Esophagus squamous epithelium (tissue), 5 donors: ENCODE measurements around the gene NFU1. TPM values are rescaled to one million over a fixed set of nuclear protein-coding genes. Genes with fewer than 3 reads are reported as not detected.
"Not testable (repeated sequence)": the region's sequence is repeated elsewhere in the genome, so short reads cannot be mapped to it uniquely, and the experiment has no call there.

ENCODE experiments used
- DNase-seq: peaks from one replicate; lab custom pipeline; 2025; lab: John Stamatoyannopoulos, UW
- H3K27ac ChIP-seq, 4 donors: fragments of 200-600 bp; sonication (generic); one replicate each; pipeline ENCODE4 v1.5.1; 2016 to 2019; ENCODE audit warnings: mild to moderate bottlenecking in 1 of 4
- H3K27me3 ChIP-seq, 4 donors: fragments of 200-600 bp; sonication (generic); 1 replicate in 3 of 4; 2 replicates in 1 of 4; pipeline versions ENCODE4 v1.5.1 to v1.6.0; 2017 to 2021; ENCODE audit warnings: antibody characterized with exemption in 1 of 4
- H3K36me3 ChIP-seq, 3 donors: fragments of 200-600 bp; sonication (generic); one replicate each; pipeline ENCODE4 v1.5.1; 2016 to 2019
- H3K4me1 ChIP-seq, 3 donors: fragments of 200-600 bp; sonication (generic); one replicate each; pipeline ENCODE4 v1.5.1; 2017 to 2019
- H3K4me3 ChIP-seq, 4 donors: fragments of 200-600 bp; sonication (generic); 1 replicate in 3 of 4; 2 replicates in 1 of 4; pipeline ENCODE4 v1.5.1; 2016 to 2019; ENCODE audit warnings: mild to moderate bottlenecking in 2 of 4, moderate library complexity in 1 of 4
- H3K9me3 ChIP-seq, 3 donors: fragments of 200-600 bp; sonication (generic); one replicate each; pipeline ENCODE4 v1.5.1; 2016 to 2019
- POLR2A ChIP-seq, 4 donors: fragments of 450-650 bp; IDR thresholded peaks; one replicate each; pipeline ENCODE4 v1.6.1; 2017; ENCODE audit warnings: antibody characterized with exemption in 4 of 4, mild to moderate bottlenecking in 4 of 4, moderate library complexity in 3 of 4
- WGBS, 2 donors: methylation state at CpG; one replicate each; pipeline ENCODE4 v1.1.5; 2018; 5-methylcytosine and 5-hydroxymethylcytosine counted together
- intact Hi-C: fragments of 100-400 bp; cut with DNase I; formaldehyde crosslinking; loops from one replicate; pipeline ENCODE4 v1.15.0; 2022
- total RNA-seq, 4 donors: library from RNA; depleted of rRNA; stranded (reverse); fragments of >200 nt; gene quantifications; one replicate each; pipeline ENCODE4 v1.1.0, GENCODE V29; 2016
- TF ChIP-seq, protein P1 (sequence below), 6 experiments: fragments of 450-650 bp in 4 of 6; fragments of 200-600 bp in 2 of 6; sonication (generic) in 2 of 6; IDR thresholded peaks; one replicate each; pipeline ENCODE4 v1.5.1; 2016 to 2019; ENCODE audit warnings: antibody characterized with exemption in 6 of 6, mild to moderate bottlenecking in 4 of 6, moderate library complexity in 4 of 6
- donor health status: DM: yes; HTN: yes; CAD: no.

NFU1 gene
- total RNA-seq, 4 donors from 2014 or later = 17.4 to 26.2 (median 23.5) TPM

DNA sequence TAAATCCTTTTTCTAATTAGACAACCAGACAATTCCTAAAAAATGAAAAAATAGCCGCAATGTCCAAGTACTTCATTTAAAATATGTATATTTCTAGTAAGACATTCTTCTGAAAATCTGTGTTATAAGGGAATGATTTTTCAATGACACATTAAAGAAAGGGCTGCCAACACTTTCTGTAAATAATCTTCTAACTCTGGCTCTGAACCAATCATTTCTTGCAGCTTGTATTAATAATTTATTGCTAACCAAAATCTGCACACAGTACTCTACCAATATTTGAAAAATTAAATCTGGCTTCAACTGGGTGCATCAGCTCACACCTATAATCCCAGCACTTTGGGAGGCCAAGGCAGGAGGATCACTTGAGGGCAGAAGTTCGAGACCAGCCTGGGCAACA is 8.3 kb downstream of the NFU1 start:
- Histone ChIP-seq H3K27me3 (no peaks in the 10 kb centered on the region), H3K4me3 (no peak overlapping the region), H3K9me3 (no peaks in the 10 kb centered on the region), H3K4me1 (peaks cover 0 to 14% (median 0%) of the 10 kb centered on the region in 3 donors), H3K36me3 (peaks cover 0 to 81% (median 4%) of the 10 kb centered on the region in 3 donors), H3K27ac (no peak overlapping the region)
- TF ChIP-seq, protein P1, sequence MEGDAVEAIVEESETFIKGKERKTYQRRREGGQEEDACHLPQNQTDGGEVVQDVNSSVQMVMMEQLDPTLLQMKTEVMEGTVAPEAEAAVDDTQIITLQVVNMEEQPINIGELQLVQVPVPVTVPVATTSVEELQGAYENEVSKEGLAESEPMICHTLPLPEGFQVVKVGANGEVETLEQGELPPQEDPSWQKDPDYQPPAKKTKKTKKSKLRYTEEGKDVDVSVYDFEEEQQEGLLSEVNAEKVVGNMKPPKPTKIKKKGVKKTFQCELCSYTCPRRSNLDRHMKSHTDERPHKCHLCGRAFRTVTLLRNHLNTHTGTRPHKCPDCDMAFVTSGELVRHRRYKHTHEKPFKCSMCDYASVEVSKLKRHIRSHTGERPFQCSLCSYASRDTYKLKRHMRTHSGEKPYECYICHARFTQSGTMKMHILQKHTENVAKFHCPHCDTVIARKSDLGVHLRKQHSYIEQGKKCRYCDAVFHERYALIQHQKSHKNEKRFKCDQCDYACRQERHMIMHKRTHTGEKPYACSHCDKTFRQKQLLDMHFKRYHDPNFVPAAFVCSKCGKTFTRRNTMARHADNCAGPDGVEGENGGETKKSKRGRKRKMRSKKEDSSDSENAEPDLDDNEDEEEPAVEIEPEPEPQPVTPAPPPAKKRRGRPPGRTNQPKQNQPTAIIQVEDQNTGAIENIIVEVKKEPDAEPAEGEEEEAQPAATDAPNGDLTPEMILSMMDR (IDR thresholded peaks at IDR 0.05) = no peak
- TF ChIP-seq POLR2A (IDR thresholded peaks at IDR 0.05) = no peak
- intact Hi-C loops = no loop called here
- WGBS, 2 donors = 71 to 73% methylated on average over 2 of the region's 2 CpGs
- DNase-seq = no peak

DNA sequence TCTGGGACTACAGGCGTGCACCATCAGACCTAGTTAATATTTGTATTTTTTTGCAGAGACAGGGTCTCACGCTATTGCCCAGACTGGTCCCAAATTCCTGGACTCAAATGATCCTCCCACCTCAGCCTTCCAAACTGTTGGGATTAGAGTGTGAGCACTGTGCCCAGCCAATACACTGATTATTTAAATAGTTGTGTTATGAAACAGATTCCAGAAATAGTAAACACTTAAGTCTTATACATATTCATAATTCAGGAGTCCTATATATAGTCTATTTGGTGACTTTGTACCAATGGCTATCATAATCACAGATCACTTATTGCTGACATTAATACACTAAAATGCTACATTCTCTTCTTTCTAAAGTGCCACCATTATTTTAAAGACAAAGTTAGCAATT is 12.8 kb downstream of the NFU1 start:
- Histone ChIP-seq H3K27ac (no peak overlapping the region), H3K4me3 (no peak overlapping the region), H3K4me1 (peaks cover 0 to 4% (median 0%) of the 10 kb centered on the region in 3 donors), H3K36me3 (peaks cover 0 to 96% (median 0%) of the 10 kb centered on the region in 3 donors), H3K9me3 (no peaks in the 10 kb centered on the region), H3K27me3 (no peaks in the 10 kb centered on the region)
- TF ChIP-seq, protein P1 (IDR thresholded peaks at IDR 0.05) = no peak
- no peak for TF ChIP-seq POLR2A (IDR thresholded peaks at IDR 0.05)
- intact Hi-C loops = no loop called here
- no peak for DNase-seq
- WGBS, 2 donors = 86 to 89% methylated on average over 2 of the region's 2 CpGs

DNA sequence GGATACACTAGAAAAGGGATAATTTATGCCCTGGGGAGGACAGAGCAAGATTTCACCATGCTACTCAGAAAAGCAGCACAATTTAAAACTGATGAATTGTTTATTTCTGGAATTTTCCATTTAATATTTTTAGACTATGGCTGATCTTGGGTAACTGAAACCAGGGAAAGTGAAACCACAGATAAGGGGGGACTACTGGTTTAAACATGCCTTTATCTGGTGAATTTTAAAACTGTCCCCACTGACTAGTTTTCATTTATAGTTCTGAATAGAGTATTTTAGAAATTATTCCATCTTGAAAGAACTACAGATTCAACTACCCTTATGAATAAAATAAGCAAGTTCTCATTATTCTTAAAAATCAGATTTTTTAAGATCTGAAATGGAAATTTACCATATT is 15.0 kb downstream of the NFU1 start:
- Histone ChIP-seq H3K36me3 (peaks cover 0 to 96% (median 9%) of the 10 kb centered on the region in 3 donors), H3K4me3 (no peak overlapping the region), H3K27me3 (no peaks in the 10 kb centered on the region), H3K9me3 (no peaks in the 10 kb centered on the region), H3K4me1 (no peaks in the 10 kb centered on the region), H3K27ac (no peak overlapping the region)
- intact Hi-C loops = no loop called here
- DNase-seq = no peak
- no peak for TF ChIP-seq POLR2A (IDR thresholded peaks at IDR 0.05)
- TF ChIP-seq, protein P1 (IDR thresholded peaks at IDR 0.05) = no peak

DNA sequence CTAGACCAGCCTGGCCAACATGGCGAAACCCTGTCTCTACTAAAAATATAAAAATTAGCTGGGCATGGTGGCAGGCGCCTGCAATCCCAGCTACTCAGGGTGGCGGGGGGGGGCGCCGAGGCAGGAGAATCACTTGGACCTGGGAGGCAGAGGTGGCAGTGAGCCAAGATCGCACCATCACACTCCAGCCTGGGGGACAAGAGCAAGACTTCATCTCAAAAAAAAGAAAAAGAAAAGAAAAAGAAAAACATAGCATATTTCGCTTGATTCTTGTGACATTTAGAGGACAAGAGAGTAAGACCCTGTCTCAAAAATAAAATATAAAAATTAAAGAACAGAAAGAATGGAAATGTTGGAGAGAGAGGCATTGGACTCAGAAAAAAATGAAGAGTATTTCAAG is 18.1 kb downstream of the NFU1 start:
- DNase-seq, H3K27ac ChIP-seq, H3K27me3 ChIP-seq, H3K9me3 ChIP-seq, intact Hi-C loops, H3K4me1 ChIP-seq, H3K4me3 ChIP-seq: not testable (repeated sequence)
- peaks cover 0 to 92% (median 9%) of the 10 kb centered on the region in 3 donors for H3K36me3 ChIP-seq
- WGBS, 2 donors = 69 to 86% methylated on average over 2 to 7 of the region's 7 CpGs

DNA sequence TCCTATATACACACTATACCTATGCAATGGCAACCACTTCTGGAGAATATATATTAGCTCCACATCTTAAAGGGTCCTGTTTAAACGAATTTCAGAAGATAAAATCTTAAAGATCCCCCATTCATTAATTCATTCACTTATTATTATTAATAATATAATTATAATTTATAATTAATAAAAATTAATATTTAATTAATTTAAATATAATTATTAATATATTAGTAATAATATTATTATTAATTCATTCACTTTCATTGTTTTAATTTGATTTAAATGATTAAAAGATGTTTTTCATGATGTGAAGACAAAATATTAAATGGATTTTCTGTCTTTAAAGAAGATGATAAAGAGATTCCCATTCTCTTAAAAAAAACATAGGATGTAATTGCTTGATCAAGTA is 21.1 kb downstream of the NFU1 start:
- 67 to 77% methylated on average over 1 of the region's 1 CpG for WGBS, 2 donors
- H3K27ac ChIP-seq = no peak overlapping the region
- no peaks in the 10 kb centered on the region for H3K27me3 ChIP-seq
- H3K36me3 ChIP-seq = peaks cover 0 to 96% (median 9%) of the 10 kb centered on the region in 3 donors
- intact Hi-C loops = no loop called here
- no peaks in the 10 kb centered on the region for H3K9me3 ChIP-seq
- no peaks in the 10 kb centered on the region for H3K4me1 ChIP-seq
- no peak overlapping the region for H3K4me3 ChIP-seq
- TF ChIP-seq, protein P1 (IDR thresholded peaks at IDR 0.05) = no peak
- no peak for TF ChIP-seq POLR2A (IDR thresholded peaks at IDR 0.05)
- DNase-seq = no peak

DNA sequence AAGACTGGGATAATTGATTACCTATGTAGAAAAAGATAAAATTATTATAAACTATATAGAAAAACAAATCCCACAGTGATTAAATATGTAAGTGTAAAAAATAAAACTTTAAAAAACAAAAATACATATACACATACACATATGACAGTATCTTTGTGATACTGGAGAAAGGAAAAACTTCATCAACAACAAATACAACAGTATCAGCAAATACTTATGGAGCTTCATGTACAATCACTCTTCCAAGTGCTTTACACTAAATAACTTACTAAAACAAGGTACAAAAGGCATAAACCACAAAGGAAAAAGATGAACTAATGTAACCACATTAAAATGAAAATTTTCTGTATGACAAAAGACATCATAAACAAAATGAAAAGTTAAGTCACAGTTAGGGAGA is 26.1 kb downstream of the NFU1 start:
- intact Hi-C loops = no loop called here
- H3K36me3 ChIP-seq = peaks cover 0 to 86% (median 0%) of the 10 kb centered on the region in 3 donors
- H3K4me1 ChIP-seq = no peaks in the 10 kb centered on the region

More for the DNA sequence above, 26.1 kb downstream of the NFU1 start:
- H3K4me3 ChIP-seq = no peak overlapping the region
- no peak overlapping the region for H3K27ac ChIP-seq
- no peaks in the 10 kb centered on the region for H3K9me3 ChIP-seq
- no peak for TF ChIP-seq POLR2A (IDR thresholded peaks at IDR 0.05)
- TF ChIP-seq, protein P1 (IDR thresholded peaks at IDR 0.05) = no peak
- no peak for DNase-seq
- no peaks in the 10 kb centered on the region for H3K27me3 ChIP-seq
